ENCODE results near the gene CEP78.
"Not testable (repeated sequence)": the region's sequence is repeated elsewhere in the genome, so short reads cannot be mapped to it uniquely, and the experiment has no call there.

CEP78 gene

GRCh38 chr9:78280982-78281668, 45.2 kb downstream of the CEP78 start:
- no peak for TF ChIP-seq CTCF (IDR thresholded peaks at IDR 0.05; ENCODE audit: insufficient read depth, low read depth, low read length, missing control alignments)
- DNase-seq (ENCODE audit: low read depth): no peak
- no peak overlapping the region for H3K4me3 ChIP-seq (ENCODE audit: low read length)

- DNase-seq (ENCODE audit: low read depth); H3K4me3 ChIP-seq (ENCODE audit: low read length): not testable (repeated sequence)
These were observed 48.3 kb downstream of the CEP78 start for GRCh38 chr9:78284181-78284580.

GRCh38 chr9:78286125-78286524, 50.2 kb downstream of the CEP78 start:
- no peak overlapping the region for H3K4me3 ChIP-seq (ENCODE audit: low read length)
- TF ChIP-seq CTCF (IDR thresholded peaks at IDR 0.05; ENCODE audit: insufficient read depth, low read depth, low read length, missing control alignments): no peak
- no peak for DNase-seq (ENCODE audit: low read depth)

- DNase-seq (ENCODE audit: low read depth): no peak
- no peak for TF ChIP-seq CTCF (IDR thresholded peaks at IDR 0.05; ENCODE audit: insufficient read depth, low read depth, low read length, missing control alignments)
- H3K4me3 ChIP-seq (ENCODE audit: low read length): no peak overlapping the region
These were observed 51.1 kb downstream of the CEP78 start for GRCh38 chr9:78286946-78287388.

- H3K4me3 ChIP-seq (ENCODE audit: low read length): no peak overlapping the region
These were observed 52.5 kb downstream of the CEP78 start for GRCh38 chr9:78288214-78288892.

GRCh38 chr9:78289474-78289873, 53.6 kb downstream of the CEP78 start:
- no peak for TF ChIP-seq CTCF (IDR thresholded peaks at IDR 0.05; ENCODE audit: insufficient read depth, low read depth, low read length, missing control alignments)
- no peak for DNase-seq (ENCODE audit: low read depth)
- no peak overlapping the region for H3K4me3 ChIP-seq (ENCODE audit: low read length)

More at GRCh38 chr9:78288214-78288892, 52.5 kb downstream of the CEP78 start:
- DNase-seq (ENCODE audit: low read depth): peak; percentile 96
- TF ChIP-seq CTCF (IDR thresholded peaks at IDR 0.05; ENCODE audit: insufficient read depth, low read depth, low read length, missing control alignments): no peak

- no peak for TF ChIP-seq CTCF (IDR thresholded peaks at IDR 0.05; ENCODE audit: insufficient read depth, low read depth, low read length, missing control alignments)
- DNase-seq (ENCODE audit: low read depth): no peak
- H3K4me3 ChIP-seq (ENCODE audit: low read length): no peak overlapping the region
These were observed 55.5 kb downstream of the CEP78 start for GRCh38 chr9:78291240-78291925.

Measured in epithelial cell of esophagus (primary cell).